ENCODE results near the gene SLC35G3. TPM values are rescaled to one million over a fixed set of nuclear protein-coding genes. Genes with fewer than 3 reads are reported as not detected.
A peak's percentile ranks its signal among the peaks of the same experiment; 100 is the strongest.
"Not testable (repeated sequence)": the region's sequence is repeated elsewhere in the genome, so short reads cannot be mapped to it uniquely, and the experiment has no call there.

SLC35G3 gene
- polyA plus RNA-seq, 2 of the 4 experiments (the other 2 are of a cell fraction): not detected

GRCh38 chr17:35152421-35153140, 41.6 kb downstream of the SLC35G3 start:
- CTCF ChIA-PET: interaction anchor here (0.9 kb wide), 1 partner anchor 381 kb away, joined by 3 read pairs; no protein-coding TSS in a partner anchor
- FAIRE-seq (peak; percentile 39), DNase-seq (ENCODE audit: low read depth in 1 of 2, low spot score in 1 of 2) (no peak), ATAC-seq (no peak)
- no peaks in the 10 kb centered on the region for H3K9me3 ChIP-seq
- TF ChIP-seq RNF2 (IDR thresholded peaks at IDR 0.05; ENCODE audit: borderline replicate concordance, low read depth) (no peak), ZSCAN20 (CRISPR knock-in tag; IDR thresholded peaks at IDR 0.05) (no peak)
- H3K4me3 ChIP-seq: no peak overlapping the region
- no peak overlapping the region for H3K27ac ChIP-seq
- no peaks in the 10 kb centered on the region for H3K4me1 ChIP-seq
- 44% methylated on average over 13 of the region's 13 CpGs for WGBS (ENCODE audit: missing lambda C conversion rate)
- H3K4me2 ChIP-seq: no peak overlapping the region
- POLR2A ChIA-PET: interaction anchor here (0.7 kb wide), 1 partner anchor 11 kb away, joined by 3 read pairs; the partner anchor contains the start of gene NLE1

- DNase-seq (ENCODE audit: low read depth in 1 of 2, low spot score in 1 of 2); H3K4me3 ChIP-seq; H3K27ac ChIP-seq; POLR2A ChIA-PET; H3K9me3 ChIP-seq; ATAC-seq; H3K4me2 ChIP-seq; CTCF ChIA-PET; FAIRE-seq; H3K4me1 ChIP-seq: not testable (repeated sequence)
- 90% methylated on average over 29 of the region's 29 CpGs for WGBS (ENCODE audit: missing lambda C conversion rate)
Measured at GRCh38 chr17:35151080-35151479, 43.1 kb downstream of the SLC35G3 start.

- DNase-seq (ENCODE audit: low read depth in 1 of 2, low spot score in 1 of 2) (no peak), ATAC-seq (no peak), FAIRE-seq (no peak)
- CTCF ChIA-PET: interaction anchor here (0.9 to 2.7 kb wide), 5 partner anchors 13 to 390 kb away, joined by 3 to 13 read pairs (median 5); no protein-coding TSS in a partner anchor
- POLR2A ChIA-PET: no interaction called here
- H3K9me3 ChIP-seq: no peaks in the 10 kb centered on the region
- H3K27ac ChIP-seq: no peak overlapping the region
- H3K4me1 ChIP-seq: no peaks in the 10 kb centered on the region
- no peak overlapping the region for H3K4me2 ChIP-seq
- TF ChIP-seq EHMT2 (IDR thresholded peaks at IDR 0.05; ENCODE audit: low read depth) (no peak), FOSL2 (IDR thresholded peaks at IDR 0.05) (no peak), FOSL2 (CRISPR knock-in tag; IDR thresholded peaks at IDR 0.05) (no peak), MAX (IDR thresholded peaks at IDR 0.05) (no peak), CTCF (IDR thresholded peaks at IDR 0.05) (no peak), POLR2AphosphoS2 (conservative IDR thresholded peaks at IDR 0.05; ENCODE audit: low read length) (no peak), ELK1 (IDR thresholded peaks at IDR 0.05; ENCODE audit: low read depth, low read length) (no peak), NR3C1 (IDR thresholded peaks at IDR 0.05) (no peak), RARB (CRISPR knock-in tag; IDR thresholded peaks at IDR 0.05) (no peak), EP300 (IDR thresholded peaks at IDR 0.05) (no peak)
- H3K4me3 ChIP-seq: no peak overlapping the region
- 55% methylated on average over 5 of the region's 11 CpGs for WGBS (ENCODE audit: missing lambda C conversion rate)
Measured at GRCh38 chr17:35149941-35150340, 44.3 kb downstream of the SLC35G3 start.

GRCh38 chr17:35148144-35148543, 46.0 kb downstream of the SLC35G3 start:
- no peaks in the 10 kb centered on the region for H3K9me3 ChIP-seq
- FAIRE-seq: no peak
- no peak overlapping the region for H3K4me3 ChIP-seq
- H3K4me1 ChIP-seq: no peaks in the 10 kb centered on the region
- ATAC-seq: peak in 1 of 2 experiments; percentile 22; a peak in 2 of 6 replicates
- CTCF ChIA-PET: interaction anchor here (1.0 to 3.6 kb wide), 5 partner anchors 15 to 392 kb away, joined by 3 to 17 read pairs (median 11); partner anchors contain the start of gene RAD51D
- POLR2A ChIA-PET: interaction anchor here (1.2 to 1.5 kb wide), 3 partner anchors 14 to 420 kb away, joined by 3 to 4 read pairs (median 3); no protein-coding TSS in a partner anchor
- no peak overlapping the region for H3K27ac ChIP-seq
- H3K4me2 ChIP-seq: no peak overlapping the region
- no peak for DNase-seq (ENCODE audit: low read depth in 1 of 2, low spot score in 1 of 2)
- WGBS (ENCODE audit: missing lambda C conversion rate): 68% methylated on average over 9 of the region's 9 CpGs
- TF ChIP-seq ATOH8 (CRISPR knock-in tag; IDR thresholded peaks at IDR 0.05; ENCODE audit: low read depth): no peak
- no peak for TF ChIP-seq PHF8 (IDR thresholded peaks at IDR 0.05; ENCODE audit: borderline replicate concordance, low read depth)
- no peak for TF ChIP-seq ESRRA (IDR thresholded peaks at IDR 0.05; ENCODE audit: borderline replicate concordance, low read length)
- TF ChIP-seq GATA3 (IDR thresholded peaks at IDR 0.05; ENCODE audit: borderline replicate concordance): no peak
- no peak for TF ChIP-seq ZFP36 (IDR thresholded peaks at IDR 0.05; ENCODE audit: borderline replicate concordance, partially characterized antibody)
- no peak for TF ChIP-seq CHD2 (IDR thresholded peaks at IDR 0.05; ENCODE audit: low read length, partially characterized antibody)
- no peak for TF ChIP-seq HMGXB4 (CRISPR knock-in tag; IDR thresholded peaks at IDR 0.05; ENCODE audit: borderline replicate concordance)
- no peak for TF ChIP-seq NPAS2 (CRISPR knock-in tag; IDR thresholded peaks at IDR 0.05; ENCODE audit: borderline replicate concordance)
- no peak for TF ChIP-seq CBX2 (IDR thresholded peaks at IDR 0.05; ENCODE audit: borderline replicate concordance, low read depth)
- TF ChIP-seq HES2 (IDR thresholded peaks at IDR 0.05): no peak
- TF ChIP-seq POLR2A (IDR thresholded peaks at IDR 0.05; ENCODE audit: low read length): no peak
